ENCODE data around the gene ZNF853.

DNA sequence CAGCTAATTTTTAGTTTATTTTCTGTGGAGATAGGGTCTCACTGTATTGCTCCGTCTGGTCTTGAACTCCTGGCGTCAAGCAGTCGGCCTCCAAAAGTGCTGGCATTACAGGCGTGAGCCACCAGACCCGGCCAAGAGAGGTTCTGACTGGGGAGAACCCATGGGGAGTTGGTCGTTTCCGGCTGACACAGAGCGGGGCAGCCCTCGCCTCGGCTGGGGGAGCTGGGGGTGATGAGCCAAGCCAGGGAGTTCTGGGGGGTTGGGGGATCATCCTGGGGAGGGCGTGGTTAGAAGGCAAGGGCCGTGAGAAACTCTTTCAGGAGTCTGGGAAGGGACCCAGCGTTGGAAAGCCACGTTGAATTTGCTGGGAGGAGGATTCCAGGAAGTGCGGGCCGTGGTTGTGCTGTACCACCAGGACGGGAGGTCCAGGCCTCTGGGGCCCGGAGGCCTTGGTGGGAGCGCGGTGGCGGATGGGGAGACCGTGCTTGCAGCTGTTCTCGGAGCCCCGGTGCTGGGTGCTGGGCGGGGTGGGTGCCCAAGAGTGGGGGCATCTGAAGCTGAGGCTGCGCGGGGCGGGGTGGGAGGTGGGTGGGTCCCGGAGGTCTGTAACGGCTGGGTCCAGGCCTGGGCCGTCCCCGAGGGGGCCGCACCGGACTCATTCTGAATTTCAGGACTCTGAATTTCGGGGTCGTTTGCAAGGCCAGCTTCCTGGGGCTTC is 8.4 kb upstream of the ZNF853 start:
- no peak for TF ChIP-seq CTCF (IDR thresholded peaks at IDR 0.05; ENCODE audit: borderline replicate concordance, extremely low read depth, low read length, poor library complexity, severe bottlenecking)
- no peak for TF ChIP-seq EZH2 (IDR thresholded peaks at IDR 0.05; ENCODE audit: borderline replicate concordance, low read depth, low read length, severe bottlenecking)

Data from DND-41 (cell line).